ENCODE data around the gene CNTN5. TPM values are rescaled to one million over a fixed set of nuclear protein-coding genes. Genes with fewer than 3 reads are reported as not detected.

The CNTN5 gene
- total and polyA plus RNA-seq, 10 of the 15 experiments (the other 5 are each of a cell fraction or from before 2014, with no cell fraction given): 0.01 TPM; not detected in 9

GRCh38 chr11:99406345-99406744 lies 385.6 kb downstream of the CNTN5 start:
- Histone ChIP-seq H2AFZ (ENCODE audit: control insufficient read depth, low read depth, low read length) (no peak overlapping the region), H3K4me2 (ENCODE audit: control insufficient read depth, insufficient read depth) (no peak overlapping the region), H3K4me3 (no peak overlapping the region), H3K27me3 (replicated peaks in 1 of 2; ENCODE audit: control insufficient read depth in 2 of 2, insufficient read depth in 2 of 2, low read length in 1 of 2) (no peaks in the 10 kb centered on the region; a peak in 1 of 4 replicates), H3K4me1 (ENCODE audit: control insufficient read depth, insufficient read depth, low read length) (no peaks in the 10 kb centered on the region), H3K27ac (ENCODE audit: control insufficient read depth, insufficient read depth) (no peak overlapping the region), H4K20me1 (ENCODE audit: control insufficient read depth, insufficient read depth) (no peaks in the 10 kb centered on the region), H3K9ac (ENCODE audit: control insufficient read depth, insufficient read depth, low read length) (no peak overlapping the region), H3K79me2 (ENCODE audit: control insufficient read depth, insufficient read depth, low read length) (no peaks in the 10 kb centered on the region), H3K9me3 (replicated peaks; ENCODE audit: control insufficient read depth, insufficient read depth, low read length) (no peaks in the 10 kb centered on the region), H3K36me3 (ENCODE audit: control insufficient read depth in 2 of 2, insufficient read depth in 2 of 2, low read length in 1 of 2) (no peaks in the 10 kb centered on the region)
- CTCF ChIA-PET: no interaction called here
- DNase-seq (ENCODE audit: low read depth, low spot score): no peak
- WGBS (ENCODE audit: insufficient coverage, insufficient replicate concordance, low lambda C conversion rate, missing lambda C conversion rate): 0% methylated on average over 2 of the region's 2 CpGs
- ATAC-seq: no peak
- POLR2A ChIA-PET: no interaction called here
- TF ChIP-seq SIX5 (IDR thresholded peaks at IDR 0.05; ENCODE audit: low read depth, low read length, severe bottlenecking): no peak
- no peak for TF ChIP-seq SUZ12 (IDR thresholded peaks at IDR 0.05; ENCODE audit: unreplicated experiment)
- SMC1A ChIA-PET (ENCODE audit: uncharacterized antibody, unreplicated experiment): no interaction called here
- RAD21 ChIA-PET (ENCODE audit: unreplicated experiment): no interaction called here
- no peak for FAIRE-seq
- intact Hi-C loops (cut with micrococcal nuclease; ENCODE audit: unreplicated experiment) (no loop called here), in situ Hi-C loops (cut with MboI) (no loop called here)
- BruUV-seq (replicated peaks): no TSS peak

DNA sequence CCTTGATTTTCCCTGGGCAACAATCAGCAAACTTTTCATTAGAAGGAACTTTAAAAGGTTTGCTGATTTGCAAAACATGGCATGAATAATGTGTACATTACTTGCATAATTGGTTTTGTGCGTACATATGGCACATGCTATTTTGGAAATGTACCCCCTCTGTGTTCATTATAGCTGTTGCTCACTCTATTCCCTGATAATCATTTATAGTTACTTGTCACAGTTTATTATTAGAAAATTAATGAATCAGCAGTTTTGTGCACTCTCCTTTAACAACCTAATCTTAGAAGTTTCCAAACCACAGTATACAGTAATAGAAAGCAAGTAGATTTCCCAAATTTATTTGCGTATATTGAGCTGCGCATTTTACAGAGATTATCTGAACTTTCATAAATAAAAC lies 389.9 kb downstream of the CNTN5 start:
- intact Hi-C loops (cut with micrococcal nuclease; ENCODE audit: unreplicated experiment) (no loop called here), in situ Hi-C loops (cut with MboI) (no loop called here)
- TF ChIP-seq GABPA (IDR thresholded peaks at IDR 0.05; ENCODE audit: low read depth) (no peak), SUPT20H (IDR thresholded peaks at IDR 0.05; ENCODE audit: borderline replicate concordance, control insufficient read depth, low read depth, low read length) (no peak), SIN3A (IDR thresholded peaks at IDR 0.05; ENCODE audit: low read depth, low read length) (no peak), STAT3 (IDR thresholded peaks at IDR 0.05; ENCODE audit: low read depth, low read length) (no peak), POLR2A (IDR thresholded peaks at IDR 0.05; ENCODE audit: low read depth, low read length) (no peak), SP1 (IDR thresholded peaks at IDR 0.05; ENCODE audit: low read depth, low read length) (no peak), WRNIP1 (IDR thresholded peaks at IDR 0.05; ENCODE audit: borderline replicate concordance, low read depth, low read length) (no peak), TCF7 (IDR thresholded peaks at IDR 0.05; ENCODE audit: borderline replicate concordance) (no peak)
- BruUV-seq (replicated peaks): no TSS peak
- Histone ChIP-seq H3K27ac (ENCODE audit: control insufficient read depth, insufficient read depth) (no peak overlapping the region), H3K79me2 (ENCODE audit: control insufficient read depth, insufficient read depth, low read length) (no peaks in the 10 kb centered on the region), H3K9ac (ENCODE audit: control insufficient read depth, insufficient read depth, low read length) (no peak overlapping the region), H4K20me1 (ENCODE audit: control insufficient read depth, insufficient read depth) (no peaks in the 10 kb centered on the region), H2AFZ (ENCODE audit: control insufficient read depth, low read depth, low read length) (no peak overlapping the region), H3K27me3 (replicated peaks in 1 of 2; ENCODE audit: control insufficient read depth in 2 of 2, insufficient read depth in 2 of 2, low read length in 1 of 2) (no peaks in the 10 kb centered on the region), H3K4me2 (ENCODE audit: control insufficient read depth, insufficient read depth) (no peak overlapping the region), H3K4me1 (ENCODE audit: control insufficient read depth, insufficient read depth, low read length) (no peaks in the 10 kb centered on the region), H3K4me3 (no peak overlapping the region), H3K36me3 (ENCODE audit: control insufficient read depth in 2 of 2, insufficient read depth in 2 of 2, low read length in 1 of 2) (no peaks in the 10 kb centered on the region), H3K9me3 (replicated peaks; ENCODE audit: control insufficient read depth, insufficient read depth, low read length) (no peaks in the 10 kb centered on the region)
- CTCF ChIA-PET: no interaction called here
- ATAC-seq (no peak), DNase-seq (ENCODE audit: low read depth, low spot score) (no peak), FAIRE-seq (no peak)
- POLR2A ChIA-PET: no interaction called here
- 59% methylated on average over 3 of the region's 3 CpGs for WGBS (ENCODE audit: insufficient coverage, insufficient replicate concordance, low lambda C conversion rate, missing lambda C conversion rate)
- SMC1A ChIA-PET (ENCODE audit: uncharacterized antibody, unreplicated experiment): interaction anchor here (0.7 to 1.3 kb wide), 2 partner anchors 20 to 598 kb away, joined by 3 to 4 read pairs; no protein-coding TSS in a partner anchor
- RAD21 ChIA-PET (ENCODE audit: unreplicated experiment): no interaction called here
